ENCODE data around the gene PIP4K2C. TPM values are rescaled to one million over a fixed set of nuclear protein-coding genes. Genes with fewer than 3 reads are reported as not detected.

Gene PIP4K2C
- total RNA-seq, 1 experiment from 2014 or later, result 37.1 TPM

DNA sequence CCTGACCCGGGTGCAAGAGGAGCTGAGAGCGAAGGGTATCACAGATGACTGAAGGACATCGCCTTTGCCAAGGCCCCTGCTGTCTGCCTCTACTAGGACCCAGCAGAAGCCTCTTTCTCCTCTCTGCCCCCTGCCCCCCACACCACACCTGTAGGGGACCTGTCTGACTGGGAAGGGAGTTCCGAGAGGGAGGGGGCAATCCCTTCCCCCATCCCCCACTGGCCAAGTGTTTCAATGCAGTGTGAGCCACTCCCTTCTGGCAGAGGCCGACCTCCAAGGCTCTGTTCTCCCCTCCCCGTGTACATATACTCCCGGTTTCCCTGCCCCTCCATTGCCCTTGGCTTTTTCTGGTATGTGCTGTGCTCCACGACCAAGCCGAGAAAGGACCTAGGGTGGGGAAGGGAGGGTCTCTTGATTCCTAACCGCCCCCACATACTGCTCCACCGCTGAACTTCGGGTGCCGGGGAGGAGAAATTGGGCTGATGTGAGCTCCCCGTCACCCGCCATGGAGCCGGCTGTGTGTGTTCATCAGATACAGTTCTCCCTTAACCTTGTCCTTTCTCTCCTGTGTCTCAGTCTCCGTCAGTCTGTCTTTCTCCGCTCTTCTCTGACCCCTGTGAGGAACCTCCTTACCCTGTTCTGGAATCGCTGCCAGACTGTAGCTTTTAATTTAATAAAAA lies 18.2 kb downstream of the PIP4K2C start:
- Mint-ChIP-seq H3K36me3 (ENCODE audit: insufficient read depth in 1 of 3, low read depth in 3 of 3) (peaks cover 10 to 24% (median 23%) of the 10 kb centered on the region in 3 experiments), H3K4me1 (peaks cover 36 to 39% of the 10 kb centered on the region in 2 experiments), H3K4me3 (peak overlapping the region; percentile 75 to 76), H3K9me3 (no peaks in the 10 kb centered on the region; a peak in 1 of 5 replicates), H3K27me3 (ENCODE audit: low read depth) (peaks cover 15% of the 10 kb centered on the region), H3K27ac (no peak overlapping the region)
- no peak overlapping the region for H2BK120ac ChIP-seq (ENCODE audit: low read depth, low read length, poor library complexity, severe bottlenecking)
- no peak overlapping the region for H2BK15ac ChIP-seq (ENCODE audit: low read depth, low read length)
- H3K27me3 ChIP-seq (ENCODE audit: insufficient read depth, low read length), result peaks cover 2% of the 10 kb centered on the region; the same call in 1 of the 2 replicates
- no peak overlapping the region for H3K9ac ChIP-seq (ENCODE audit: extremely low read depth, insufficient read length, low read length)
- no peak overlapping the region for H3K4ac ChIP-seq (ENCODE audit: low read depth, low read length)
- no peaks in the 10 kb centered on the region; the same call in 1 of the 2 replicates for H3K4me1 ChIP-seq (ENCODE audit: insufficient read depth, low read length)
- no peak overlapping the region for H3T11ph ChIP-seq (ENCODE audit: low read length)
- H3K23me2 ChIP-seq (ENCODE audit: insufficient read length, low read depth, low read length, poor library complexity, severe bottlenecking), result peaks cover 31% of the 10 kb centered on the region
- H2BK20ac ChIP-seq (ENCODE audit: low read depth, low read length, poor library complexity, severe bottlenecking), result no peak overlapping the region
- no peak overlapping the region for H4K8ac ChIP-seq (replicated peaks; ENCODE audit: insufficient read length, low read depth, low read length)
- no peak overlapping the region for H3K56ac ChIP-seq (ENCODE audit: insufficient read length, low read depth, low read length)
- H4K5ac ChIP-seq (ENCODE audit: insufficient read length, low read depth, low read length), result no peak overlapping the region
- no peaks in the 10 kb centered on the region for H3K9me3 ChIP-seq (ENCODE audit: control insufficient read depth, low read depth, low read length)
- no peak overlapping the region for H2BK12ac ChIP-seq (ENCODE audit: insufficient read length, low read depth, low read length)
- peak; percentile 71 for DNase-seq
- H3K4me2 ChIP-seq (ENCODE audit: insufficient read depth, insufficient read length, low read length), result peak overlapping the region; percentile 89
- TF ChIP-seq, protein P1, sequence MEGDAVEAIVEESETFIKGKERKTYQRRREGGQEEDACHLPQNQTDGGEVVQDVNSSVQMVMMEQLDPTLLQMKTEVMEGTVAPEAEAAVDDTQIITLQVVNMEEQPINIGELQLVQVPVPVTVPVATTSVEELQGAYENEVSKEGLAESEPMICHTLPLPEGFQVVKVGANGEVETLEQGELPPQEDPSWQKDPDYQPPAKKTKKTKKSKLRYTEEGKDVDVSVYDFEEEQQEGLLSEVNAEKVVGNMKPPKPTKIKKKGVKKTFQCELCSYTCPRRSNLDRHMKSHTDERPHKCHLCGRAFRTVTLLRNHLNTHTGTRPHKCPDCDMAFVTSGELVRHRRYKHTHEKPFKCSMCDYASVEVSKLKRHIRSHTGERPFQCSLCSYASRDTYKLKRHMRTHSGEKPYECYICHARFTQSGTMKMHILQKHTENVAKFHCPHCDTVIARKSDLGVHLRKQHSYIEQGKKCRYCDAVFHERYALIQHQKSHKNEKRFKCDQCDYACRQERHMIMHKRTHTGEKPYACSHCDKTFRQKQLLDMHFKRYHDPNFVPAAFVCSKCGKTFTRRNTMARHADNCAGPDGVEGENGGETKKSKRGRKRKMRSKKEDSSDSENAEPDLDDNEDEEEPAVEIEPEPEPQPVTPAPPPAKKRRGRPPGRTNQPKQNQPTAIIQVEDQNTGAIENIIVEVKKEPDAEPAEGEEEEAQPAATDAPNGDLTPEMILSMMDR (conservative IDR thresholded peaks at IDR 0.05), result no peak
- no peak overlapping the region for H2BK5ac ChIP-seq (ENCODE audit: insufficient read length, low read length)
- no peaks in the 10 kb centered on the region for H3K79me2 ChIP-seq (ENCODE audit: insufficient read depth, low read length)
- no peaks in the 10 kb centered on the region for H3K79me1 ChIP-seq (ENCODE audit: insufficient read depth, low read depth, low read length, poor library complexity, severe bottlenecking)
- no peak overlapping the region for H3K18ac ChIP-seq (ENCODE audit: insufficient read length, low read depth, low read length)
- H2AK5ac ChIP-seq (ENCODE audit: insufficient read length, low read length), result no peak overlapping the region
- no CpG with 5 or more reads among the region's 19 CpGs for WGBS (ENCODE audit: extremely low coverage, insufficient read length, low lambda C conversion rate)
- H4K20me1 ChIP-seq (ENCODE audit: control insufficient read depth, insufficient read depth, insufficient read length), result no peaks in the 10 kb centered on the region
- no peak overlapping the region for H3K14ac ChIP-seq (ENCODE audit: insufficient read depth, low read length)
- H4K91ac ChIP-seq (ENCODE audit: insufficient read length, low read depth, low read length), result no peak overlapping the region
- no peak overlapping the region for H3K23ac ChIP-seq (ENCODE audit: insufficient read length, low read depth, low read length)
- H2AFZ ChIP-seq (ENCODE audit: low read length), result no peak overlapping the region
- H3K27ac ChIP-seq (ENCODE audit: insufficient read length, low read depth, low read length), result no peak overlapping the region

Measured in H9 (cell line).